ENCODE results near the gene ADGRD2. TPM values are rescaled to one million over a fixed set of nuclear protein-coding genes. Genes with fewer than 3 reads are reported as not detected.
A peak's percentile ranks its signal among the peaks of the same experiment; 100 is the strongest.

ADGRD2 gene
- total and polyA plus RNA-seq, 2 of the 13 experiments (the other 11 are each of a cell fraction or from before 2014, with no cell fraction given): not detected

DNA sequence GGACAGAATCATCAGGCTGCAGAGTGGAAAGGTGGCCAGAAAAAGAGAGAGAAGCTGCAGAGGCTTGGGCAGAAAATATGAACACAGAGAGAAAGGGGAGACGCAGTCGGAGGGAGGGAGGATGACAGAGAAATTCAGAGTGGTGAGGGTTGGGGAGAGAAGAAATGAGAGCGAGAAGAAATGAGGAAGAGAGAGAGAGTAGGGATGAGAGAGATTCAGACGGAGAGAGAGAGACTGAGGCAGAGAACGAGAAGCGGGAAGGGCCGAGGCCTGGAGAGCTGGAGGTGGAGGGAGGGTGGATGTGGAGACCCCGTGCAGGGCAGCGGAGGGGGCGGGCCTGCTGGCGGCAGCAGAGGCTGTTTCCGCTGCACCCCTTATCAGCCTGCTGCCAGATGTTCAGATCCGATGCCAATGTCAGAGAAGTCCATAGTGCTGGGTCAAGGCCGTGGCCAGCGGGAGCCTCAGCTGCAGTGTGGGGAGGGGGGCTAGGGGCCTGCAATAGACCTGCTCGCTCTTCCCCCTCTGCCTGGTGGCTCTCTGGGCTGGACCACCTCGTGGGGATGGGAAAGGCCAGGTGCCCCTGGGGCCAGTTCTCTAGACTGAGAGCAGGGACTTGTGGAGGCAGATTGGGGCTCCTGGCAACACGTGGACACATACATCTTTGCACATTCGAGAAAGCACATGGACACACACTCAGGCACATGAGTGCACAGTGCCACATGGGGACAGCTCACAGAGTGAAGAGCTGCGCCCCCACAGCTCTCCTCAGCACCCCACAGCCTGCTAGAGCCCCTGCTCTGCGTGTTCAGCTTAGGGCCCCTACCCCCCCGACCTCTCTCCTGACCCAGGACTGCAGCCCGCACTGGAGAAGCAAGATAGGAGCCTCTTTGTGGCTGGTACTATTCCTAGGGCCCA is 61.9 kb downstream of the ADGRD2 start (continued):
- TF ChIP-seq, protein P1, sequence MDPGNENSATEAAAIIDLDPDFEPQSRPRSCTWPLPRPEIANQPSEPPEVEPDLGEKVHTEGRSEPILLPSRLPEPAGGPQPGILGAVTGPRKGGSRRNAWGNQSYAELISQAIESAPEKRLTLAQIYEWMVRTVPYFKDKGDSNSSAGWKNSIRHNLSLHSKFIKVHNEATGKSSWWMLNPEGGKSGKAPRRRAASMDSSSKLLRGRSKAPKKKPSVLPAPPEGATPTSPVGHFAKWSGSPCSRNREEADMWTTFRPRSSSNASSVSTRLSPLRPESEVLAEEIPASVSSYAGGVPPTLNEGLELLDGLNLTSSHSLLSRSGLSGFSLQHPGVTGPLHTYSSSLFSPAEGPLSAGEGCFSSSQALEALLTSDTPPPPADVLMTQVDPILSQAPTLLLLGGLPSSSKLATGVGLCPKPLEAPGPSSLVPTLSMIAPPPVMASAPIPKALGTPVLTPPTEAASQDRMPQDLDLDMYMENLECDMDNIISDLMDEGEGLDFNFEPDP (CRISPR knock-in tag; conservative IDR thresholded peaks at IDR 0.05): no peak
- TF ChIP-seq, protein P2, sequence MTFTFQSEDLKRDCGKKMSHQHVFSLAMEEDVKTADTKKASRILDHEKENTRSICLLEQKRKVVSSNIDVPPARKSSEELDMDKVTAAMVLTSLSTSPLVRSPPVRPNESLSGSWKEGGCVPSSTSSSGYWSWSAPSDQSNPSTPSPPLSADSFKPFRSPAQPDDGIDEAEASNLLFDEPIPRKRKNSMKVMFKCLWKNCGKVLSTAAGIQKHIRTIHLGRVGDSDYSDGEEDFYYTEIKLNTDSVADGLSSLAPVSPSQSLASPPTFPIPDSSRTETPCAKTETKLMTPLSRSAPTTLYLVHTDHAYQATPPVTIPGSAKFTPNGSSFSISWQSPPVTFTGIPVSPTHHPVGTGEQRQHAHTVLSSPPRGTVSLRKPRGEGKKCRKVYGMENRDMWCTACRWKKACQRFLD (CRISPR knock-in tag; IDR thresholded peaks at IDR 0.05; ENCODE audit: borderline replicate concordance): no peak
- TF ChIP-seq ZSCAN25 (CRISPR knock-in tag; IDR thresholded peaks at IDR 0.05) (peak; percentile 96), ZNF256 (CRISPR knock-in tag; conservative IDR thresholded peaks at IDR 0.05) (no peak; the same call in 1 of the 2 replicates), RFX1 (IDR thresholded peaks at IDR 0.05) (no peak), KIAA2018 (CRISPR knock-in tag; IDR thresholded peaks at IDR 0.05; ENCODE audit: borderline replicate concordance) (no peak), ZNF367 (CRISPR knock-in tag; IDR thresholded peaks at IDR 0.05; ENCODE audit: borderline replicate concordance) (no peak), NPAS2 (CRISPR knock-in tag; IDR thresholded peaks at IDR 0.05; ENCODE audit: borderline replicate concordance) (no peak), YEATS4 (CRISPR knock-in tag; IDR thresholded peaks at IDR 0.05; ENCODE audit: borderline replicate concordance) (peak; percentile 80), PHF20 (CRISPR knock-in tag; IDR thresholded peaks at IDR 0.05) (peak; percentile 50; the same call in 1 of the 2 replicates), ZFP36L1 (CRISPR knock-in tag; IDR thresholded peaks at IDR 0.05) (no peak; the same call in 1 of the 2 replicates)
- TF ChIP-seq, protein P3, sequence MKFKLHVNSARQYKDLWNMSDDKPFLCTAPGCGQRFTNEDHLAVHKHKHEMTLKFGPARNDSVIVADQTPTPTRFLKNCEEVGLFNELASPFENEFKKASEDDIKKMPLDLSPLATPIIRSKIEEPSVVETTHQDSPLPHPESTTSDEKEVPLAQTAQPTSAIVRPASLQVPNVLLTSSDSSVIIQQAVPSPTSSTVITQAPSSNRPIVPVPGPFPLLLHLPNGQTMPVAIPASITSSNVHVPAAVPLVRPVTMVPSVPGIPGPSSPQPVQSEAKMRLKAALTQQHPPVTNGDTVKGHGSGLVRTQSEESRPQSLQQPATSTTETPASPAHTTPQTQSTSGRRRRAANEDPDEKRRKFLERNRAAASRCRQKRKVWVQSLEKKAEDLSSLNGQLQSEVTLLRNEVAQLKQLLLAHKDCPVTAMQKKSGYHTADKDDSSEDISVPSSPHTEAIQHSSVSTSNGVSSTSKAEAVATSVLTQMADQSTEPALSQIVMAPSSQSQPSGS (CRISPR knock-in tag; IDR thresholded peaks at IDR 0.05): no peak

Measured in HepG2 (cell line).